Liver (tissue), 9 donors: ENCODE data around the gene ZC3H12D. TPM values are rescaled to one million over a fixed set of nuclear protein-coding genes. Genes with fewer than 3 reads are reported as not detected.
A peak's percentile ranks its signal among the peaks of the same experiment; 100 is the strongest.

Experiments
- DNase-seq: peaks from one replicate; pipeline ENCODE4 v3.0.0-alpha.2; 2017; ENCODE audit warnings: low spot score
- H3K27ac ChIP-seq, 2 donors: one replicate each; pipeline ENCODE4 v1.7.0; 2013; ENCODE audit warnings: inconsistent platforms in 2 of 2, low read length in 2 of 2, control low read depth in 1 of 2, low read depth in 1 of 2, mild to moderate bottlenecking in 1 of 2
- H3K27me3 ChIP-seq, 4 donors: one replicate each; pipeline versions ENCODE4 v1.6.1 to v1.7.0; 2013; ENCODE audit warnings: low read length in 3 of 4, inconsistent platforms in 1 of 4, mild to moderate bottlenecking in 1 of 4, moderate library complexity in 1 of 4; ENCODE audit not compliant: control insufficient read depth in 4 of 4, insufficient read depth in 4 of 4
- H3K36me3 ChIP-seq, 4 donors: one replicate each; pipeline versions ENCODE4 v1.6.1 to v1.7.0; 2013; ENCODE audit warnings: low read length in 3 of 4, mild to moderate bottlenecking in 3 of 4, low read depth in 1 of 4, moderate library complexity in 1 of 4; ENCODE audit not compliant: control insufficient read depth in 4 of 4, insufficient read depth in 3 of 4
- H3K4me1 ChIP-seq, 4 donors: one replicate each; pipeline versions ENCODE4 v1.6.1 to v1.7.0; 2013; ENCODE audit warnings: low read length in 3 of 4, mild to moderate bottlenecking in 3 of 4, moderate library complexity in 1 of 4; ENCODE audit not compliant: control insufficient read depth in 4 of 4, insufficient read depth in 4 of 4
- H3K4me3 ChIP-seq, 3 donors: one replicate each; pipeline versions ENCODE4 v1.6.1 to v1.7.0; 2013; ENCODE audit warnings: low read length in 3 of 3, control low read depth in 1 of 3, low read depth in 1 of 3, mild to moderate bottlenecking in 1 of 3
- H3K9ac ChIP-seq, 2 donors: one replicate each; pipeline ENCODE4 v1.7.0; 2013; ENCODE audit warnings: low read length in 2 of 2, mild to moderate bottlenecking in 2 of 2, moderate library complexity in 2 of 2, control low read depth in 1 of 2, low read depth in 1 of 2
- H3K9me3 ChIP-seq, 4 donors: one replicate each; pipeline versions ENCODE4 v1.6.1 to v1.7.0; 2013; ENCODE audit warnings: low read length in 3 of 4; ENCODE audit not compliant: control insufficient read depth in 4 of 4
- CTCF ChIP-seq: fragments of 150-350 bp; IDR thresholded peaks from 2 replicates; pipeline ENCODE4 v1.5.1; 2017; ENCODE audit warnings: improper control_type of control experiment, low read depth, low read length; ENCODE audit not compliant: missing input control
- EGR1 ChIP-seq, 2 donors: IDR thresholded peaks; 2 replicates each; pipeline ENCODE4 v1.6.1; 2016 to 2018; ENCODE audit warnings: antibody characterized with exemption in 2 of 2, low read depth in 2 of 2
- FOXA1 ChIP-seq: IDR thresholded peaks from 2 replicates; pipeline ENCODE4 v1.6.1; 2016; ENCODE audit warnings: antibody characterized with exemption
- FOXA2 ChIP-seq: IDR thresholded peaks from 2 replicates; pipeline ENCODE4 v1.6.1; 2016; ENCODE audit warnings: antibody characterized with exemption
- GABPA ChIP-seq, 2 donors: IDR thresholded peaks in 1 of 2; conservative IDR thresholded peaks in 1 of 2; 2 replicates each; pipeline ENCODE4 v1.6.1; 2016; ENCODE audit warnings: antibody characterized with exemption in 2 of 2, mild to moderate bottlenecking in 1 of 2, moderate library complexity in 1 of 2
- HNF4A ChIP-seq, 2 donors: conservative IDR thresholded peaks; 2 replicates each; pipeline ENCODE4 v1.6.1; 2016; ENCODE audit warnings: antibody characterized with exemption in 2 of 2, mild to moderate bottlenecking in 2 of 2
- HNF4G ChIP-seq: IDR thresholded peaks from 2 replicates; pipeline ENCODE4 v1.6.1; 2016; ENCODE audit warnings: antibody characterized with exemption
- JUND ChIP-seq, 2 donors: IDR thresholded peaks; 2 replicates each; pipeline ENCODE4 v1.6.1; 2016; ENCODE audit warnings: antibody characterized with exemption in 2 of 2
- NR2F2 ChIP-seq: IDR thresholded peaks from 2 replicates; pipeline ENCODE4 v1.6.1; 2016; ENCODE audit warnings: antibody characterized with exemption
- RAD21 ChIP-seq, 2 donors: IDR thresholded peaks; 2 replicates each; pipeline ENCODE4 v1.6.1; 2016; ENCODE audit warnings: antibody characterized with exemption in 2 of 2, mild to moderate bottlenecking in 2 of 2
- REST ChIP-seq: IDR thresholded peaks from 2 replicates; pipeline ENCODE4 v1.6.1; 2016; ENCODE audit warnings: antibody characterized with exemption, mild to moderate bottlenecking
- RXRA ChIP-seq, 2 donors: IDR thresholded peaks; 2 replicates each; pipeline ENCODE4 v1.6.1; 2017 to 2018; ENCODE audit warnings: antibody characterized with exemption in 2 of 2, mild to moderate bottlenecking in 1 of 2
- TAF1 ChIP-seq: conservative IDR thresholded peaks from 2 replicates; pipeline ENCODE4 v1.6.1; 2016; ENCODE audit warnings: antibody characterized with exemption, mild to moderate bottlenecking
- YY1 ChIP-seq: IDR thresholded peaks from 2 replicates; pipeline ENCODE4 v1.6.1; 2016; ENCODE audit warnings: antibody characterized with exemption, mild to moderate bottlenecking
- WGBS: extraction: QIAGEN DNeasy Blood & Tissue Kit; methylation state at CpG from one replicate; pipeline ENCODE4 v1.1.7; 2013; 5-methylcytosine and 5-hydroxymethylcytosine counted together
- polyA plus RNA-seq, 2 donors: library from polyadenylated mRNA; stranded (reverse) in 1 of 2; unstranded in 1 of 2; fragments of 200-250 nt in 1 of 2; fragments of >200 nt in 1 of 2; fragmentation: Nextera tagmentation in 1 of 2; extraction: Ambion mirVana in 1 of 2; gene quantifications; one replicate each; pipeline versions ENCODE4 v1.2.1 to v1.2.3, GENCODE V29; 2013 to 2015
- total RNA-seq, 2 donors: library from RNA; depleted of rRNA; stranded (reverse); fragments of >200 nt; gene quantifications; one replicate each; pipeline ENCODE4 v1.2.3, GENCODE V29; 2014
- TF ChIP-seq, protein P1 (sequence below): IDR thresholded peaks from 2 replicates; pipeline ENCODE4 v1.6.1; 2016; ENCODE audit warnings: antibody characterized with exemption
- TF ChIP-seq, protein P2 (sequence below): IDR thresholded peaks from 2 replicates; pipeline ENCODE4 v1.6.1; 2016; ENCODE audit warnings: antibody characterized with exemption
- donor health status: healthy.
- donor health status: healthy.
- donor health status: healthy.
- donor health status: healthy.
- donor health status: healthy.

The ZC3H12D gene
- total and polyA plus RNA-seq, 4 donors = 0.07 to 1.4 (median 0.84) TPM

DNA sequence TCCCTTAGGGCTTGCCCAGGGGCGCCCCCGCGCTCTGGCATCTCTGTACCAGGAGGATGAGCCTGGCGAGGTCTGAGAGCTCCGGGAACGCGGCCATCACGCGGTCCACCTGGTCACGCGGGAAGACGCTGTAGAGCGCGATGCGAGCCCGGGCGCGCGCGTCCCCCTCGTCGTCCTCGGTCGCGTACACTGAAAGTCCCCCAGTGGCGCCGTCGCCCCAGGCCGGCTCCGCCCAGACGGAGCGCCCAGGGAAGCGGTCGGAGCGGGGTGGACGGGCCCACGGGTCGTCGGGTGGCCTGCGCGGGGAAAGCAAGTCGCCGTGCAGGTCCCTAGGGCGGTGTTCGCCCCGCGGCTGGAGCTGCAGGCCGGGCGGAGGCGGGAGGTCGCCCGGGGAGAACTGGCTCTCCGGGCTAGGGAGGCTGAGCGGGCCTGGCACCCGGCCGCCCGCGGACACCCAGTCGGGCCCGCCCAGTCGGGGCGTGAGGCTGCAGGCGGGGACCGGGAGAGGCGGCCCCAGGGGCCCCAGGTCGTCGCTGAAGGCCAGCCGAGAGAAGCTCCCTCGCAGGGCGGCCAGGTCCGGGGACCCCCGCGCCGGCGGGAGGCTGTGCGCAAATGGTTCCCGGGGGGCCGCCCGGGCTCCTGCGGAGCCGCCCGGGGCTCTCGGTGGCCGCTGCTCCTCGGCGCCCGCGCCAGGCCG, 34.0 kb downstream of the ZC3H12D start:
- WGBS = 7% methylated on average over 89 of the region's 89 CpGs
- H3K27ac ChIP-seq = no peak overlapping the region
- H3K4me1 ChIP-seq = peaks cover 14 to 32% (median 24%) of the 10 kb centered on the region in 4 donors
- no peak overlapping the region for H3K9ac ChIP-seq
- DNase-seq = peak; percentile 40
- H3K27me3 ChIP-seq = no peaks in the 10 kb centered on the region
- peak overlapping the region in 1 of 3 donors; percentile 53 for H3K4me3 ChIP-seq
- peaks cover 0 to 1% (median 0%) of the 10 kb centered on the region in 4 donors for H3K36me3 ChIP-seq
- TF ChIP-seq GABPA (IDR thresholded peaks at IDR 0.05 in 1 of 2, conservative IDR thresholded peaks at IDR 0.05 in 1 of 2) = no peak
- TF ChIP-seq EGR1 (IDR thresholded peaks at IDR 0.05; ENCODE audit: low read depth in 2 of 2) = no peak
- no peaks in the 10 kb centered on the region for H3K9me3 ChIP-seq

GRCh38 chr6:149449831-149450678, 34.8 kb downstream of the ZC3H12D start:
- H3K36me3 ChIP-seq = peaks cover 0 to 1% (median 0%) of the 10 kb centered on the region in 4 donors
- H3K9ac ChIP-seq = no peak overlapping the region
- peak overlapping the region in 1 of 3 donors; percentile 53 for H3K4me3 ChIP-seq
- no peak for DNase-seq
- H3K27ac ChIP-seq = no peak overlapping the region
- H3K4me1 ChIP-seq = peaks cover 14 to 32% (median 22%) of the 10 kb centered on the region in 4 donors
- H3K9me3 ChIP-seq = no peaks in the 10 kb centered on the region
- no peaks in the 10 kb centered on the region for H3K27me3 ChIP-seq
- WGBS = 82% methylated on average over 14 of the region's 14 CpGs
- TF ChIP-seq TAF1 = no peak
- no peak for TF ChIP-seq NR2F2
- no peak for TF ChIP-seq REST
- TF ChIP-seq FOXA2 = no peak
- TF ChIP-seq RXRA (IDR thresholded peaks at IDR 0.05) = no peak
- TF ChIP-seq FOXA1 = no peak
- TF ChIP-seq YY1 = no peak
- TF ChIP-seq JUND (IDR thresholded peaks at IDR 0.05) = no peak
- TF ChIP-seq HNF4G = no peak
- TF ChIP-seq, protein P1, sequence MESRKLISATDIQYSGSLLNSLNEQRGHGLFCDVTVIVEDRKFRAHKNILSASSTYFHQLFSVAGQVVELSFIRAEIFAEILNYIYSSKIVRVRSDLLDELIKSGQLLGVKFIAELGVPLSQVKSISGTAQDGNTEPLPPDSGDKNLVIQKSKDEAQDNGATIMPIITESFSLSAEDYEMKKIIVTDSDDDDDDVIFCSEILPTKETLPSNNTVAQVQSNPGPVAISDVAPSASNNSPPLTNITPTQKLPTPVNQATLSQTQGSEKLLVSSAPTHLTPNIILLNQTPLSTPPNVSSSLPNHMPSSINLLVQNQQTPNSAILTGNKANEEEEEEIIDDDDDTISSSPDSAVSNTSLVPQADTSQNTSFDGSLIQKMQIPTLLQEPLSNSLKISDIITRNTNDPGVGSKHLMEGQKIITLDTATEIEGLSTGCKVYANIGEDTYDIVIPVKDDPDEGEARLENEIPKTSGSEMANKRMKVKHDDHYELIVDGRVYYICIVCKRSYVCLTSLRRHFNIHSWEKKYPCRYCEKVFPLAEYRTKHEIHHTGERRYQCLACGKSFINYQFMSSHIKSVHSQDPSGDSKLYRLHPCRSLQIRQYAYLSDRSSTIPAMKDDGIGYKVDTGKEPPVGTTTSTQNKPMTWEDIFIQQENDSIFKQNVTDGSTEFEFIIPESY = no peak
- TF ChIP-seq HNF4A (conservative IDR thresholded peaks at IDR 0.05) = no peak
- no peak for TF ChIP-seq EGR1 (IDR thresholded peaks at IDR 0.05; ENCODE audit: low read depth in 2 of 2)
- TF ChIP-seq, protein P2, sequence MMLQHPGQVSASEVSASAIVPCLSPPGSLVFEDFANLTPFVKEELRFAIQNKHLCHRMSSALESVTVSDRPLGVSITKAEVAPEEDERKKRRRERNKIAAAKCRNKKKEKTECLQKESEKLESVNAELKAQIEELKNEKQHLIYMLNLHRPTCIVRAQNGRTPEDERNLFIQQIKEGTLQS = no peak
- TF ChIP-seq RAD21 (IDR thresholded peaks at IDR 0.05) = no peak
- TF ChIP-seq CTCF = no peak
